Esophagus muscularis mucosa (tissue), 4 donors: ENCODE results near the gene PSMB1. TPM values are rescaled to one million over a fixed set of nuclear protein-coding genes. Genes with fewer than 3 reads are reported as not detected.
"Not testable (repeated sequence)": the region's sequence is repeated elsewhere in the genome, so short reads cannot be mapped to it uniquely, and the experiment has no call there.

Source experiments
- DNase-seq: peaks from one replicate; pipeline ENCODE4 v3.0.0-alpha.2; 2017; ENCODE audit errors: extremely low spot score
- H3K27ac ChIP-seq, 4 donors: fragments of 200-600 bp; sonication (generic); replicated peaks in 1 of 4; 1 replicate in 3 of 4; 2 replicates in 1 of 4; pipeline ENCODE4 v1.5.1; 2016 to 2019; ENCODE audit warnings: mild to moderate bottlenecking in 1 of 4
- H3K27me3 ChIP-seq, 4 donors: fragments of 200-600 bp; sonication (generic); one replicate each; pipeline versions ENCODE4 v1.5.1 to v1.6.0; 2016 to 2019
- H3K36me3 ChIP-seq, 4 donors: fragments of 200-600 bp; sonication (generic); one replicate each; pipeline ENCODE4 v1.5.1; 2016 to 2019
- H3K4me1 ChIP-seq, 4 donors: fragments of 200-600 bp; sonication (generic); one replicate each; pipeline ENCODE4 v1.5.1; 2016 to 2019
- H3K4me3 ChIP-seq, 4 donors: fragments of 200-600 bp; sonication (generic); 1 replicate in 2 of 4; 2 replicates in 2 of 4; pipeline ENCODE4 v1.5.1; 2016 to 2019; ENCODE audit warnings: mild to moderate bottlenecking in 4 of 4, moderate library complexity in 1 of 4
- H3K9me3 ChIP-seq, 4 donors: fragments of 200-600 bp; sonication (generic); 1 replicate in 3 of 4; 2 replicates in 1 of 4; pipeline ENCODE4 v1.5.1; 2016 to 2019
- CTCF ChIP-seq, 3 experiments: fragments of 200-600 bp in 2 of 3; fragments of 450-650 bp in 1 of 3; sonication (generic) in 2 of 3; IDR thresholded peaks; one replicate each; pipeline ENCODE4 v1.5.1; 2017 to 2019; ENCODE audit warnings: antibody characterized with exemption in 3 of 3, mild to moderate bottlenecking in 2 of 3, moderate library complexity in 1 of 3
- EP300 ChIP-seq: sonication (generic); formaldehyde crosslinking; IDR thresholded peaks from one replicate; pipeline ENCODE4 v1.6.1; 2017; ENCODE audit warnings: antibody characterized with exemption
- POLR2A ChIP-seq: fragments of 450-650 bp; IDR thresholded peaks from one replicate; pipeline ENCODE4 v1.6.1; 2017; ENCODE audit warnings: antibody characterized with exemption, moderate library complexity, mild to moderate bottlenecking, low read depth
- POLR2AphosphoS5 ChIP-seq, 2 donors: sonication (generic); formaldehyde crosslinking; IDR thresholded peaks; one replicate each; pipeline ENCODE4 v1.6.1; 2017; ENCODE audit warnings: antibody characterized with exemption in 2 of 2
- WGBS: methylation state at CpG from one replicate; pipeline ENCODE4 v1.1.5; 2018; 5-methylcytosine and 5-hydroxymethylcytosine counted together
- intact Hi-C: fragments of 100-400 bp; cut with DNase I; formaldehyde crosslinking; loops from one replicate; pipeline ENCODE4 v1.15.1; 2023
- total RNA-seq, 4 donors: library from RNA; depleted of rRNA; stranded (reverse); fragments of >200 nt; gene quantifications; one replicate each; pipeline versions ENCODE4 v1.1.0 to v1.2.1, GENCODE V29; 2016

PSMB1 gene
- total RNA-seq, 4 donors from 2014 or later = 182 to 220 (median 211) TPM

- H3K4me1 ChIP-seq = no peaks in the 10 kb centered on the region
- H3K27ac ChIP-seq = no peak overlapping the region
- H3K36me3 ChIP-seq = no peaks in the 10 kb centered on the region
- TF ChIP-seq POLR2AphosphoS5 (IDR thresholded peaks at IDR 0.05) (no peak), CTCF (IDR thresholded peaks at IDR 0.05) (no peak), EP300 (no peak), POLR2A (no peak)
- 69% methylated on average over 4 of the region's 4 CpGs for WGBS
- intact Hi-C loops = no loop called here
- no peak overlapping the region for H3K4me3 ChIP-seq
- H3K9me3 ChIP-seq = peaks cover 0 to 19% (median 5%) of the 10 kb centered on the region in 4 donors
- DNase-seq = no peak
- H3K27me3 ChIP-seq = peaks cover 0 to 20% (median 0%) of the 10 kb centered on the region in 4 donors
Measured at GRCh38 chr6:170506446-170506845, 46.7 kb downstream of the PSMB1 start.

- TF ChIP-seq POLR2A = no peak
- peaks cover 0 to 25% (median 5%) of the 10 kb centered on the region in 4 donors for H3K9me3 ChIP-seq
- H3K36me3 ChIP-seq = no peaks in the 10 kb centered on the region
- no peak overlapping the region for H3K27ac ChIP-seq
- 38% methylated on average over 9 of the region's 9 CpGs for WGBS
- no peaks in the 10 kb centered on the region for H3K4me1 ChIP-seq
- no peak overlapping the region for H3K4me3 ChIP-seq
- H3K27me3 ChIP-seq = peaks cover 0 to 26% (median 0%) of the 10 kb centered on the region in 4 donors
- no peak for DNase-seq
- intact Hi-C loops = no loop called here
Measured at GRCh38 chr6:170505306-170505705, 47.8 kb downstream of the PSMB1 start.

DNA sequence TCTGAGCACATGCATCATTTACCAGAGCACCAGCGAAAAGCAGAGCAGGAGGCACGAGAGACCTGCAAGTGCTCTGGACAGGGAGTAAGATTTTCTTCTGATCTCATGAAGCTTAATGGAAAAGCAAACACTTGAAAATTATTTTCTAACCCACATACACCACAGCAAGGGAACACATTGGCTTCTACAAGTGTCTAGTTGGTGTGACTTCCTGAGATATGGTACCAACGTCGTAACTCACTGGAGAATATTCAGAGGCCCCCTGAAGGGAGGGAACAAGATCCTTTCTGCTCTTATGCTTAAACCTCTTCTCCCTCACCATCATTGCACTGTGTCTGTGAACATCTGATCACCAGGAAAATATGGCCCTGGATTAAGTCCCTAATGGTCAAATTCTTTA is 48.6 kb downstream of the PSMB1 start:
- Histone ChIP-seq H3K27ac (no peak overlapping the region), H3K4me3 (no peak overlapping the region), H3K9me3 (peaks cover 0 to 25% (median 5%) of the 10 kb centered on the region in 4 donors), H3K36me3 (no peaks in the 10 kb centered on the region), H3K27me3 (peaks cover 0 to 27% (median 0%) of the 10 kb centered on the region in 4 donors), H3K4me1 (no peaks in the 10 kb centered on the region)
- DNase-seq = no peak
- TF ChIP-seq CTCF (IDR thresholded peaks at IDR 0.05) = no peak
- TF ChIP-seq POLR2AphosphoS5 (IDR thresholded peaks at IDR 0.05) = no peak
- TF ChIP-seq POLR2A = no peak
- TF ChIP-seq EP300 = no peak
- intact Hi-C loops = no loop called here
- WGBS = 66% methylated on average over 4 of the region's 4 CpGs

- TF ChIP-seq POLR2A = no peak
- TF ChIP-seq EP300 = no peak
- no peak overlapping the region for H3K27ac ChIP-seq
- DNase-seq = no peak
- peaks cover 0 to 25% (median 5%) of the 10 kb centered on the region in 4 donors for H3K9me3 ChIP-seq
- intact Hi-C loops = no loop called here
- H3K27me3 ChIP-seq = peaks cover 0 to 33% (median 0%) of the 10 kb centered on the region in 4 donors
- H3K4me1 ChIP-seq = no peaks in the 10 kb centered on the region
- H3K4me3 ChIP-seq = no peak overlapping the region
- no peaks in the 10 kb centered on the region for H3K36me3 ChIP-seq
Measured at GRCh38 chr6:170503414-170503761, 49.7 kb downstream of the PSMB1 start.

DNA sequence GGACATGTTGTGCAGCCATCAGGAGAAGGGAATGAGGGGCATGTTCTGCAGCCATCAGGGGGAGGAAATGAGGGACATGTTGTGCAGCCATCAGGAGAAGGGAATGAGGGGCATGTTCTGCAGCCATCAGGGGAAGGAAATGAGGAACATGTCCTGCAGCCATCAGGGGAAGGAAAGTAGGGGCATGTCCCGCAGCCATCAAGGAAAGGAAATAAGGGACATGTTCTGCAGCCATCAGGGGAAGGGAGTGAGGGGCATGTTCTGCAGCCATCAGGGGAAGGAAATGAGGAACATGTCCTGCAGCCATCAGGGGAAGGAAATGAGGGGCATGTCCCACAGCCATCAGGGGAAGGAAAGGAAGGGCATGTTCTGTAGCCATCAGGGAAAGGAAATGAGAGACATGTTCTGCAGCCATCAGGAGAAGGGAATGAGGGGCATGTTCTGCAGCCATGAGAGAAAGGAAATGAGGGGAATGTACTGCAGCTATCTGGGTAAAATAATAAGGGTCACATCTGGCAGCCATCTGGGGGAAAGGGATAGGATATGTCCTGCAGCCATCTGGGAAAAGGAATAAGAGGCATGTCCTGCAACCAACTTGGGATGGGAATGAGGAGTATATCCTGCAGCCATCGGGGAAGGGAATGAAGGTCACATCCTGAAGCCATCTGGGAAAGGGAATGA is 50.2 kb downstream of the PSMB1 start:
- H3K36me3 ChIP-seq, DNase-seq, H3K4me3 ChIP-seq, H3K4me1 ChIP-seq, intact Hi-C loops, H3K27ac ChIP-seq: not testable (repeated sequence)
- H3K27me3 ChIP-seq = peaks cover 0 to 33% (median 0%) of the 10 kb centered on the region in 4 donors
- peaks cover 0 to 25% (median 5%) of the 10 kb centered on the region in 4 donors for H3K9me3 ChIP-seq
- WGBS = 92% methylated on average over 2 of the region's 2 CpGs

DNA sequence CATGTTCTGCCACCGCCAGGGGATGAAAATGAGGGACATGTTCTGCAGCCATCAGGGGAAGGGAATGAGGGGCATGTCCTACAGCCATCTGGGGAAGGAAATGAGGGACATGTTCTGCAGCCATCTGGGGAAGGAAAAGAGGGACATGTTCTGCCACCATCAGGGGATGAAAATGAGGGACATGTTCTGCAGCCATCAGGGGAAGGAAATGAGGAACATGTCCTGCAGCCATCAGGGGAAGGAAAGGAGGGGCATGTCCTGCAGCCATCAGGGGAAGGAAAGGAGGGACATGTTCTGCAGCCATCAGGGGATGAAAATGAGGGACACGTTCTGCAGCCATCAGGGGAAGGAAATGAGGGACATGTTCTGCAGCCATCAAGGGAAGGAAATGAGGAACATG is 50.8 kb downstream of the PSMB1 start:
- Histone ChIP-seq H3K27me3 (peaks cover 0 to 33% (median 0%) of the 10 kb centered on the region in 4 donors), H3K9me3 (peaks cover 0 to 25% (median 5%) of the 10 kb centered on the region in 4 donors)
- DNase-seq, H3K27ac ChIP-seq, intact Hi-C loops, H3K4me1 ChIP-seq, H3K4me3 ChIP-seq, H3K36me3 ChIP-seq: not testable (repeated sequence)
- WGBS = 61% methylated on average over 2 of the region's 2 CpGs
